NCI-H2196 (cell line): ENCODE measurements around the gene RFLNA.

Experiments
- DNase-seq: peaks from one replicate; lab custom pipeline; 2025; ENCODE audit not compliant: unreplicated experiment; lab: John Stamatoyannopoulos, UW

The RFLNA gene

DNA sequence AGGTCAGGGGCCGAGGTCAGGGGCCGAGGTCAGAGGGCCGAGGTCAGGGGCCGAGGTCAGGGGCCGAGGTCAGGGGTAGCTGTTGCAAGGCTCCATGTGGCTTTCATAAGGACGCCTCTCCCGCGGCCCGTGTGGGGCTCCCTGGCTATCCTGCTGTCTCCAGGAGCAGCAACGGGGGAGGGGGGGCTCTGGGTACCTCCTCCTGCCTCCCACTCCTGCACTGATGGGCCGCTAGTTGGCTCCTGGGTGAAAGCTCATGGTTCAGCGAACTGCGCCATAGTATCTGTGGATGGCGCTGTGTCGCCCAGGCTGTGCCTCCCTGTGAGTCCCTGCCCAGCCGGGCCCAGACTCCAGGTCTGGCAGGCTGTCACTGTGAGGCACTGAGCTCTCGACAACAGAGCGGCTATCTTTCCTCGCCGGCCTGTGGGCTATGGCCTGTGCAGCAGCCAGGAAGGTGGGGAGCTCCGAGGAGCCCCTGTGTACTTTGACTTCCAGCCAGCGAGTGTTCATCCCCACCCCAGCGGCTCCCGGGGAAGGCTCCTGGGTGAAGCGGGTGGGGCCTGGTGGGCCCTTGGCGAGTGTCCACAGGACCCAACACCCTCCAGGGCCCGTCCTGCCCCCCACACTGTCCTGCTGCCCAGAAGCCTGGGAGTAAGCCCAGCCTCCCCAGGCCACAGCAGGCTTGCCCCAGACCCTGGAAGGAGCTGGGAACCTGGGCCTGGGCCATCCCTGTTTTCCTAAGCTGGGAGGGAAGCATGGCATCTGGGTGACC is 8.1 kb downstream of the RFLNA start:
- no peak for DNase-seq

DNA sequence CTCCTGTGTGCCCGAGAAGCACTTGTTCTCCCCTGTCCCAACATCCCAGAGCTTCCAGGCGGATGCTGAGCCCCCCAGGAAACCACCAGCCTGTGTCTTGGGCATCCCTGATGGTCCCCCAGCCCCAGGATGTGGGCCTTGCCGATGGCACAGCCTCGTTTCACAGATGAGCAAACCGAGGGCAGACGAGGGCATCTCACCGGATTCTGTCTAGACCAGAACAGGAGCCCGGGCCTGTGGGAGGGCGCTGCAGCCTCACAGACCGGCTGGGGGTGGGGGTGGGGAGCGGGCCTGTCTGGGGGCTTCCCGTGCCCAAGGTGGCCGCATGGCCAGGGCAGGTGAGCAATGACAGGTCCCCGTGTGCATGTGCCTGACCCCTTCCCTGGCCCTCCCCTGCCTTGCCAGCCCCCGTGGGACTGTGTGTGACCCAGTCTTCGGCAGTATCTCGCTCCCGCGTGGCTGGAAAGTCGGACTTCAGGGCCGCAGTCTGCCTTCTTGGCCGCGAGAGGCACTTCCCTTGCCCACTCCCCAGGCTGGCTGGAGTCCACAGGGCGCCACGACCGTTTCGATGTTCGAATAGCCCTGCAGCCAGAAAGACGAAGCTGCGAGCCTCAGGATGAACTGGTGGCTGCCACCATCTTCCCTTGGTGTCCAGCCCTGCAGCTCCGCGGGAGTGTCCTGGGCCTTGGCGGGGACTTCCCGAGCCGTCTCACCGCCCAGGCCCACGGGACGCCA is 8.9 kb downstream of the RFLNA start:
- no peak for DNase-seq

DNA sequence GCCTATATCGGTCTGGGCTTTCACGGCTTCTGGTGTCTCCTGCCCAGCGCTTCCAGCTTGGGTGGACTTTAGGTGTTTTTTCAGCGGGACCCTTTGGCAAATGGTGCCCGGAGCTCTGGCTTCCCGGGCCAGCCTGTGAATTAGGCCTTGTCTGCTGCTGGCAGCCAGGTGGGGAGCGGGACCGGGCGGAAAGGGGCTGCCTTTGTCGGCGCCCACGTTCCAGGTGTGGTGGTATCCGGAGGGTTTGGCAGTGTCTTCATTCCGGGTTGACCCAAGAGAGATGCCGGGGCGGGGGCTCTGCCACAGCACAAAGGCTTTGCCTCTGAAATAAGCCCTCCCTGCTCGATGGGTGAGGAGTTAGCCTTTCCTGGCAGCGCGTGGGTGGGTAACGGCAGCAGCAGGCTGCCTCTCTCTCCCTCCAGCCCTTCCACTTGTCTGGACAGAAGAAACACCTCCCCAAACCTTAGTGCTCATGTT is 9.5 kb downstream of the RFLNA start:
- DNase-seq, result no peak

GRCh38 chr12:124305136-124305535 is 10.2 kb downstream of the RFLNA start:
- DNase-seq, result no peak

GRCh38 chr12:124305776-124306685 is 11.1 kb downstream of the RFLNA start:
- no peak for DNase-seq

- DNase-seq, result no peak
These were observed 12.0 kb downstream of the RFLNA start for GRCh38 chr12:124306686-124307555.

DNA sequence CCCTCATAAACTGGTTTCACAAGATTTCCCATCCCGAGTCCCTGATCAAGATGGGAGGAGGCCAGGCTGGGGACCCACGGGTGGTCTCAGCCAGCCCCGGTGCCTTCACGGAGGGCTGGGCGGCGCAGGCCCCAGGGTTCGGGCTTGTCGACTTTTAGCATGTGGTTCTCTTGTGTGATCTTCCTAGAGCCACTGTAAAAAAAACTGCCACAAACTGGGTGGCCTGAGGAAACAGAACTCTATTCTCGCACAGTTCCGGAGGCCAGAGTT is 12.6 kb downstream of the RFLNA start:
- no peak for DNase-seq

DNA sequence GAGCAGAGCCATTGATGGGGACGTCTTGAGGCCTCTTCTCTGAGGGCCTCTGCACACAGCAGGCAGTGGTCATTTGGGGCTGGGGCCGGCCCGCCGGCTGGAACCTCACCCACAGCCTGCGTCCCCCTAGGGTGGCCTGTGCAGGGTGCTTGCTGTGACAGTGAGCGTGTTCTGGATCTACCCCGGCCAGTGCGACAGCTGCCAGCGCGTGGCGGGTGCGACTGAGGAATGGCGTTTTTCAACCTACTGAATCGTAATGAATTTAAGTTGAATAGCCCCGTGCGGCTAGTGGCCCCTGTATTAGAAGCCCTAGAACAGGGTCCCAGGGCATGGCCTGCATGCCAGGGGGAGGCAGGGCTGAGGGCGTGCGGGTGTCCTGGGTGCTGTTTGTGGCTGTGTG is 13.8 kb downstream of the RFLNA start:
- no peak for DNase-seq

GRCh38 chr12:124309231-124309630 is 14.3 kb downstream of the RFLNA start:
- no peak for DNase-seq

DNA sequence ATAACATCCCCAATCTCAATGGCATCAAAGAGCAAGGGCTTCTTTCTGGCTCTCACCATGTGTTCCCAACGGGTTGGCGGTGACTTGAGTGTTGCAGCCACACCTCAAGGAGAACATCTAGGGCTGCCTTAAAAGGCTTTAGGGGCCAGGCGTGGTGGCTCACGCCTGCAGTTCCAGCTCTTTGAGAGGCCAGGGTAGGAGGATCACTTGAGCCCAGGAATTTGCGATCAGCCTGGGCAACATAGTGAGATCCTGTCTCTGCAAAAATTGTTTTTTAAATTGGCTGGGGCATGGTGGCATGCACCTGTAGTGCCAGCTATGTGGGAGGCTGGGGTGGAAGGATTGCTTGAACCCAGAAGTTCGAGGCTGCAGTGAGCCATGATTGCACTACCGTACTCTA is 14.9 kb downstream of the RFLNA start:
- DNase-seq, result no peak

GRCh38 chr12:124310178-124310577 is 15.3 kb downstream of the RFLNA start:
- no peak for DNase-seq

GRCh38 chr12:124310785-124311184 is 15.9 kb downstream of the RFLNA start:
- no peak for DNase-seq

- DNase-seq, result no peak
These were observed 16.6 kb downstream of the RFLNA start for GRCh38 chr12:124311292-124312109.

- no peak for DNase-seq
These were observed 17.7 kb downstream of the RFLNA start for GRCh38 chr12:124312601-124313000.

- no peak for DNase-seq
These were observed 19.3 kb downstream of the RFLNA start for GRCh38 chr12:124314207-124314606.

DNA sequence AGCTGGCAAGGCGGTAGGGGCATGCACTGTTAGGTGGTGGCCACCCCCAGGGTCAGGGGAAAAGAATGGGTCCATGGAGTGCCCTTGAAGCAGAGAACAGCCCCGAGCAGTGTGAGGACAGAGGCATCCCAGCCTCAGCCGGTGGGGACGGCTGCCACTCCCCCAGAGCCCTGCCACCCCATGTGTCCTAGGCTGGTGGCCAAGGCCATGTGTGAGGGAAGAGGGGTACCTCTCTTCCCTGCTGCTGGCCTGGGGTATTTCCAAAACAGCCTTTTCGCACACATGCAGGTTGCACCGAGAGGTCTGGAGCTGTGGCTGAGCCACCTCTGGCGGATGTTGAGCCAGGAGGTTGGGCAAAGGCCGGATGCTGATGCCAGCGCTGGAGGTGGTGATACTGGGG is 19.9 kb downstream of the RFLNA start:
- no peak for DNase-seq

- no peak for DNase-seq
These were observed 20.6 kb downstream of the RFLNA start for GRCh38 chr12:124315372-124316044.

- no peak for DNase-seq
These were observed 21.5 kb downstream of the RFLNA start for GRCh38 chr12:124316257-124316900.

DNA sequence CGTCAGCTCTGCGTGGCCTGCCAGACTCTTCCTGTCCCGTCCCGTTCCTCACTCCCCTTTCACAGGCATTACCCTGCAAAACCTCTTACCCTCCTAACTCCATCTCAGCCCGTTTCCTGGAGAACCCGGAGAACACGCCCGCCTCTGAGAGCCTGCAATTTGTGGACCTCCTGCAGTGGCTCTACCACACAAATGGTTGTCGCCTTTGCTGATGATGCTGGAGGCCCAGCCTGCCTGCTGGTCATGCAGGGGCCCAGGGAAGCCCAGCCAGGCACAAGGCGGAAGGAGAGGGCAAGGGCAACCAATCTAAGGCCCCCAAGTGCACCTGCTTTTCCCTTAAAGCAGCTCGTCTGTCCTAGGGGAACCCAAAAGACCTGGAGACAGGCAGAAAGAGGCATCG is 22.5 kb downstream of the RFLNA start:
- no peak for DNase-seq
